Trophoblast cell (in vitro differentiated cells and primary cell): ENCODE data around the gene PIP4K2C.
A peak's percentile ranks its signal among the peaks of the same experiment; 100 is the strongest.
"Not testable (repeated sequence)": the region's sequence is repeated elsewhere in the genome, so short reads cannot be mapped to it uniquely, and the experiment has no call there.

Experiments used
- DNase-seq, 2 donors: peaks; one replicate each; pipeline ENCODE4 v3.0.0-alpha.2; 2016
- H2AFZ ChIP-seq: 2 replicates; pipeline ENCODE4 v1.6.1; 2013; ENCODE audit warnings: low read length, moderate library complexity, mild to moderate bottlenecking; ENCODE audit not compliant: insufficient read depth, poor library complexity
- H2AK5ac ChIP-seq: 2 replicates; pipeline ENCODE4 v1.6.1; 2013; ENCODE audit warnings: mild to moderate bottlenecking, low read length
- H2BK120ac ChIP-seq: 2 replicates; pipeline ENCODE4 v1.6.1; 2013; ENCODE audit warnings: low read length, mild to moderate bottlenecking, moderate library complexity; ENCODE audit not compliant: insufficient read depth, poor library complexity
- H2BK12ac ChIP-seq: 2 replicates; pipeline ENCODE4 v1.6.1; 2013; ENCODE audit warnings: mild to moderate bottlenecking, low read length, moderate library complexity
- H2BK5ac ChIP-seq: 2 replicates; pipeline ENCODE4 v1.6.1; 2013; ENCODE audit warnings: low read length, low read depth, moderate library complexity, mild to moderate bottlenecking; ENCODE audit not compliant: poor library complexity
- H3K14ac ChIP-seq: 2 replicates; pipeline ENCODE4 v1.6.1; 2013; ENCODE audit warnings: mild to moderate bottlenecking, low read length
- H3K18ac ChIP-seq: 2 replicates; pipeline ENCODE4 v1.6.1; 2013; ENCODE audit warnings: mild to moderate bottlenecking, low read length
- H3K23ac ChIP-seq: 2 replicates; pipeline ENCODE4 v1.6.1; 2013; ENCODE audit warnings: low read length
- H3K27ac ChIP-seq: 2 replicates; pipeline ENCODE4 v1.5.1; 2013; ENCODE audit warnings: low read depth, mild to moderate bottlenecking, inconsistent platforms, low read length, moderate library complexity
- H3K27me3 ChIP-seq: 2 replicates; pipeline ENCODE4 v1.6.1; 2013; ENCODE audit warnings: inconsistent platforms, mild to moderate bottlenecking, low read length, moderate library complexity; ENCODE audit not compliant: insufficient read depth
- H3K36me3 ChIP-seq, 2 experiments: 1 replicate in 1 of 2; 2 replicates in 1 of 2; pipeline ENCODE4 v1.6.1; 2013; ENCODE audit warnings: low read length in 2 of 2, mild to moderate bottlenecking in 2 of 2, moderate library complexity in 1 of 2; ENCODE audit not compliant: insufficient read depth in 2 of 2, control insufficient read depth in 1 of 2
- H3K4ac ChIP-seq: 2 replicates; pipeline ENCODE4 v1.6.1; 2013; ENCODE audit warnings: low read depth, mild to moderate bottlenecking, low read length, moderate library complexity
- H3K4me1 ChIP-seq, 2 experiments: 1 replicate in 1 of 2; 2 replicates in 1 of 2; pipeline ENCODE4 v1.6.1; 2013; ENCODE audit warnings: low read length in 2 of 2, mild to moderate bottlenecking in 2 of 2, moderate library complexity in 1 of 2; ENCODE audit not compliant: insufficient read depth in 2 of 2, control insufficient read depth in 1 of 2
- H3K4me2 ChIP-seq: 2 replicates; pipeline ENCODE4 v1.6.1; 2013; ENCODE audit warnings: inconsistent platforms, mild to moderate bottlenecking, low read length, moderate library complexity
- H3K4me3 ChIP-seq: 2 replicates; pipeline ENCODE4 v1.5.1; 2013; ENCODE audit warnings: mild to moderate bottlenecking, low read depth, low read length, inconsistent platforms
- H3K79me1 ChIP-seq: one replicate; pipeline ENCODE4 v1.6.1; 2013; ENCODE audit warnings: low read length
- H3K79me2 ChIP-seq: 2 replicates; pipeline ENCODE4 v1.6.1; 2013; ENCODE audit warnings: low read length, mild to moderate bottlenecking; ENCODE audit not compliant: control insufficient read depth, insufficient read depth, poor library complexity
- H3K9ac ChIP-seq: 2 replicates; pipeline ENCODE4 v1.6.1; 2013; ENCODE audit warnings: mild to moderate bottlenecking, low read length
- H3K9me3 ChIP-seq: 2 replicates; pipeline ENCODE4 v1.6.1; 2013; ENCODE audit warnings: low read depth, mild to moderate bottlenecking, control low read depth, inconsistent platforms, low read length; ENCODE audit not compliant: insufficient read depth
- H4K12ac ChIP-seq: 2 replicates; pipeline ENCODE4 v1.6.1; 2013; ENCODE audit warnings: low read depth, mild to moderate bottlenecking, low read length, moderate library complexity
- H4K8ac ChIP-seq: 2 replicates; pipeline ENCODE4 v1.6.1; 2013; ENCODE audit warnings: low read depth, mild to moderate bottlenecking, low read length, moderate library complexity
- H4K91ac ChIP-seq: one replicate; pipeline ENCODE4 v1.6.1; 2013; ENCODE audit warnings: low read depth, mild to moderate bottlenecking, low read length, moderate library complexity
- WGBS: extraction: QIAGEN DNeasy Blood & Tissue Kit; methylation state at CpG from one replicate; pipeline ENCODE4 v1.1.7; 2013; ENCODE audit warnings: missing lambda C conversion rate; ENCODE audit not compliant: insufficient read length, insufficient coverage; ENCODE audit errors: extremely low coverage; 5-methylcytosine and 5-hydroxymethylcytosine counted together

PIP4K2C gene

DNA sequence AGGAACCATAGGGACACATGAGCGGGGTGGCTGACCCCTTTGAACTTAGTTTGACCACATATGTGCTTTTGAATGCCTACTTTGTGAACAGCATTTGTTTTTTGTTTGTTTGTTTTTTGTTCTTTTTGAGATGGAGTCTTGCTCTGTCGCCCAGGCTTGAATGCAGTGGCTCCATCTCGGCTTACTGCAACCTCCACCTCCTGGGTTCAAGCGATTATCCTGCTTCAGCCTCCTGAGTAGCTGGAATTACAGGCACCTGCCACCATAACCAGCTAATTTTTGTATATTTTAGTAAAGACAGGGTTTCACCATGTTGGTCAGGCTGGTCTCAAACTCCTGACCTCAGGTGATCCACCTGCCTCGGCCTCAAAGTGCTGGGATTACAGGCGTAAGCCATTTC lies 27.4 kb downstream of the PIP4K2C start:
- not testable (repeated sequence) for H3K4me2 ChIP-seq, H3K36me3 ChIP-seq, DNase-seq, H3K4ac ChIP-seq, H3K9ac ChIP-seq, H2BK120ac ChIP-seq, H4K8ac ChIP-seq, H3K27ac ChIP-seq, H3K14ac ChIP-seq, H3K23ac ChIP-seq, H4K12ac ChIP-seq, H2AK5ac ChIP-seq, H3K18ac ChIP-seq, H3K9me3 ChIP-seq, H2BK5ac ChIP-seq, H2AFZ ChIP-seq, H3K79me2 ChIP-seq, H3K4me3 ChIP-seq, H3K4me1 ChIP-seq, H4K91ac ChIP-seq, H3K79me1 ChIP-seq, H2BK12ac ChIP-seq
- no CpG with 5 or more reads among the region's 6 CpGs for WGBS
- H3K27me3 ChIP-seq: peaks cover 51% of the 10 kb centered on the region

DNA sequence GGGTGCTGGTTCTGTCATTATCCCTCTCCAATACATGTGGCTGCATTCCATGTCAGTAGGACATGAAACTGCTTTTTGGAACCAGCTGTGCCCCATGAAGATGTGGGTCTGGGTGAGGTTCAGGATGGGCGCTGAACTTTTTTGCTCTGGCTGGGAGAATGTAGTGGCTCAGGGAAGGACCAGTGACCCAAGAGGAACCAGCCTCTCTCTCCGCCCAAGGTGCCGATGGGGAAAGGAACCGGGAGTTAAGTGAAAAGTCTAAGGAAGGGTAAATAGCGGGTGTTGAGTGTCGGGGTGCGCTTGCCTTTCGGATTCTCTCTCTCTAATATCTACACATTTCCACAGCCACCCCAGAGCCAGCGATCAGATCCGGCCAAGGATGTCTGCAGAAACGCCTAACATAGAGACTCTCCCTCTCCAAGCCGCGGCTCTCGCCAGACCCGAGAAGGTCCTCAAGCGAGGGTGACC lies 28.0 kb downstream of the PIP4K2C start:
- Histone ChIP-seq H3K9me3 (peaks cover 3% of the 10 kb centered on the region), H3K79me2 (no peaks in the 10 kb centered on the region), H3K4me1 (peaks cover 0 to 5% of the 10 kb centered on the region in 2 experiments), H4K91ac (no peak overlapping the region), H3K23ac (no peak overlapping the region), H2BK12ac (no peak overlapping the region), H4K12ac (no peak overlapping the region), H3K18ac (no peak overlapping the region), H2BK120ac (no peak overlapping the region), H3K4ac (no peak overlapping the region), H4K8ac (no peak overlapping the region), H3K4me3 (no peak overlapping the region), H2AFZ (no peak overlapping the region), H3K9ac (no peak overlapping the region), H2AK5ac (no peak overlapping the region), H3K27me3 (peaks cover 55% of the 10 kb centered on the region), H3K79me1 (no peaks in the 10 kb centered on the region), H2BK5ac (no peak overlapping the region), H3K36me3 (peaks cover 0 to 4% of the 10 kb centered on the region in 2 experiments), H3K4me2 (no peak overlapping the region), H3K27ac (no peak overlapping the region), H3K14ac (no peak overlapping the region)
- no peak for DNase-seq
- no CpG with 5 or more reads among the region's 16 CpGs for WGBS

DNA sequence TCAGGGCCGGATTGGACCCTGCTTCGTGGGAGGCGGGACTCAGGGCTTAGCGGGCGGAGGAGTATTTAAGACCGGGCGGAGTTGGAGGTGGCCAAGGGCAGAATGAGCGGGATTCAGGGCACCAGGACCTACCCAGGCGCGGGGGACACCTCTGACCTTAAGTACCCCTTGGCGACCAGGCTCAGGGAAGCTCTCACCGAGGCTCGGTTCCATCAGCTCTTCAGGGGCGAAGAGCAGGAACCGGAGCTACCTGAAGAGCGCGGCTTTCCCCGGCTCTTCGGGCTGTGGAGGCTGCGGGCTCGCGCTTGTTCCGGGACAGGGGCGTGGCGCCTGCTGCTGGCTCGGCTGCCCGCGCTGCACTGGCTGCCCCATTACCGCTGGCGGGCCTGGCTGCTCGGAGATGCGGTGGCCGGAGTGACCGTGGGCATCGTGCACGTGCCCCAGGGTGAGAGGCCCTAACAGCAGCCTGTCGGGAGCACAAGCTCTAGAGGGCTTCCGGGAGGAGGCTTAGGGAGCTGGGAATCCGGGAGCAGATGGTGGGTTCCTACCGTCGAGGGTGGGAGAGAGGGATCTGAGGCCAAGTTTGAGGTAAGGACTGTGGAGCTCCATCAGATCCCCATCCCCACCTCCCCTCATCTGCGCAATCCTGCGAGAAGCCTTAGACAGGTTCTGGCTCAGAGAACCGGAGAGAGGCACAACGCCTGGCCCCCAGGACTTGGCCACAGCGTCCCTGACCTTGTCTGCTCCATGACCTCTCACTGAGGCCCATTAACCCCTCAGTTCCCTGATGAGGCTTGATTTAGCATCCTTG lies 28.6 kb downstream of the PIP4K2C start:
- Histone ChIP-seq H3K18ac (no peak overlapping the region), H3K36me3 (peaks cover 0 to 4% of the 10 kb centered on the region in 2 experiments), H3K27ac (no peak overlapping the region), H4K91ac (no peak overlapping the region), H2BK120ac (no peak overlapping the region), H3K23ac (no peak overlapping the region), H3K9ac (no peak overlapping the region), H2BK5ac (no peak overlapping the region), H4K12ac (no peak overlapping the region), H4K8ac (no peak overlapping the region), H3K4ac (no peak overlapping the region), H3K4me3 (no peak overlapping the region), H3K9me3 (peaks cover 3% of the 10 kb centered on the region), H3K14ac (no peak overlapping the region), H2AK5ac (no peak overlapping the region), H3K27me3 (peaks cover 61% of the 10 kb centered on the region), H2AFZ (no peak overlapping the region), H3K4me2 (no peak overlapping the region), H2BK12ac (no peak overlapping the region), H3K79me2 (no peaks in the 10 kb centered on the region), H3K79me1 (no peaks in the 10 kb centered on the region), H3K4me1 (peaks cover 0 to 5% of the 10 kb centered on the region in 2 experiments)
- no CpG with 5 or more reads among the region's 46 CpGs for WGBS
- DNase-seq: peak; percentile 15 to 59

DNA sequence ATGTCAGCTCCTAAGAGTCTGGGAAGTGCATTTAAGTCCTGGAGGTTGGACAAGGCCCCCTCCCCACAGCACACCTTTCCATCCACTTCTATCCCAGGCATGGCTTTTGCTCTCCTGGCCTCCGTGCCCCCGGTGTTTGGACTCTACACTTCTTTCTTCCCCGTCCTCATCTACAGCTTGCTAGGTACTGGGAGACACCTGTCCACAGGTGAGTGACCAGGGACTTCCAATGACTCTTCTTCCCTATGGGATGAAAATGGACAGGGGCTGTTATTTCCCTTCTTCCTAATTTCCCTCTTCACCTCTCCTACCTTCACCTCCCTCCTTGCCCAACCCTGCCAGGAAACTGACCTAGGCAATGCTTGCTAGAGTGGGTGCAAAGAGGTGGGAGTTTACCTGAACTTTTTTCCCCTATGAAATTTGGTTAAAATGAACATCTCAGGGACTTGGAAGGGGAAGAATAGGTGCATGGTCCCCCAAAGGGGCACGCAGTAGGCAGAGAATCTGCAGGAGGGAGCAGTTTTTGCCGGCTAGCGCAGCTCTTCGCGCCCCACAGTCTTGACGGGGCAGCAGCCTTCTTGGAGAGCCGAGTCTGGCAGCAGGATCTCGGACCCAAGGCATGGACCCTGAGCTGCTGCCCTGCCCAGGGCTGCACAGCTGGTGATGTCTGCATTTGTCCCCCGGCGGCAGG lies 29.4 kb downstream of the PIP4K2C start:
- H3K14ac ChIP-seq: no peak overlapping the region
- no peak overlapping the region for H3K4me2 ChIP-seq
- H4K8ac ChIP-seq: no peak overlapping the region
- H2AFZ ChIP-seq: no peak overlapping the region
- peaks cover 3% of the 10 kb centered on the region for H3K9me3 ChIP-seq
- H3K18ac ChIP-seq: no peak overlapping the region
- H3K23ac ChIP-seq: no peak overlapping the region
- no peak overlapping the region for H4K12ac ChIP-seq
- H4K91ac ChIP-seq: no peak overlapping the region
- no peaks in the 10 kb centered on the region for H3K79me2 ChIP-seq
- no peak overlapping the region for H2AK5ac ChIP-seq
- H3K27ac ChIP-seq: no peak overlapping the region
- no peak overlapping the region for H2BK12ac ChIP-seq
- no peaks in the 10 kb centered on the region for H3K79me1 ChIP-seq
- no peak overlapping the region for H3K4ac ChIP-seq
- no CpG with 5 or more reads among the region's 13 CpGs for WGBS
- no peak overlapping the region for H2BK5ac ChIP-seq
- DNase-seq: no peak
- H2BK120ac ChIP-seq: no peak overlapping the region
- H3K4me1 ChIP-seq: peaks cover 0 to 5% of the 10 kb centered on the region in 2 experiments
- peaks cover 0 to 4% of the 10 kb centered on the region in 2 experiments for H3K36me3 ChIP-seq
- no peak overlapping the region for H3K4me3 ChIP-seq
- peaks cover 68% of the 10 kb centered on the region for H3K27me3 ChIP-seq
- no peak overlapping the region for H3K9ac ChIP-seq
